HL-60 (cell line): ENCODE measurements around the gene PDGFD.

Source experiments
- GABPA ChIP-seq: IDR thresholded peaks from 2 replicates; pipeline ENCODE4 v1.6.1; 2012; ENCODE audit warnings: low read depth
- POLR2AphosphoS5 ChIP-seq: IDR thresholded peaks from 2 replicates; pipeline ENCODE4 v1.6.1; 2012; ENCODE audit warnings: low read depth
- SPI1 ChIP-seq: IDR thresholded peaks from 2 replicates; pipeline ENCODE4 v1.6.1; 2012; ENCODE audit warnings: low read depth, mild to moderate bottlenecking, borderline replicate concordance
- TF ChIP-seq, protein P1 (sequence below): IDR thresholded peaks from one replicate; pipeline ENCODE4 v1.5.1; 2011; ENCODE audit warnings: low read length, control low read depth, inconsistent platforms; ENCODE audit not compliant: insufficient read depth
- TF ChIP-seq, protein P2 (sequence below): IDR thresholded peaks from 2 replicates; pipeline ENCODE4 v1.6.1; 2012; ENCODE audit warnings: low read depth; ENCODE audit not compliant: insufficient replicate concordance

DNA sequence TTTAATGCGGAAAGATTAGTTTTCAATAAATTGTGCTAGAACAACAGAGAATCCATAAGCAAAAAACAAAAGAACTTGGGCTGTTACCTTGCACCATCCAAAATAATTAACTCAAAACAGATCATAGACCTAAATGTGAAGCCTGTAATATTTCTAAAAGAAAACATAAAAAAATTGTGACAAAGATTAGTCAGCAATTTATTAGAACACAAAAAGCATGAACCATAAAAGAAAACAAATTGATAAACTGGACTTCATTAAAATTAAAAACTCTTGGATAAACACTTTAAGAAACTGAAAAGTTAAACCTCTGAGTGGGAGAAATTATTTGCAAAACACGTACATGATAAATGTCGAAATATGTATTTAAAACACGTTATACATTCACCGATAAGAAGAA, 106.0 kb downstream of the PDGFD start:
- TF ChIP-seq, protein P1, sequence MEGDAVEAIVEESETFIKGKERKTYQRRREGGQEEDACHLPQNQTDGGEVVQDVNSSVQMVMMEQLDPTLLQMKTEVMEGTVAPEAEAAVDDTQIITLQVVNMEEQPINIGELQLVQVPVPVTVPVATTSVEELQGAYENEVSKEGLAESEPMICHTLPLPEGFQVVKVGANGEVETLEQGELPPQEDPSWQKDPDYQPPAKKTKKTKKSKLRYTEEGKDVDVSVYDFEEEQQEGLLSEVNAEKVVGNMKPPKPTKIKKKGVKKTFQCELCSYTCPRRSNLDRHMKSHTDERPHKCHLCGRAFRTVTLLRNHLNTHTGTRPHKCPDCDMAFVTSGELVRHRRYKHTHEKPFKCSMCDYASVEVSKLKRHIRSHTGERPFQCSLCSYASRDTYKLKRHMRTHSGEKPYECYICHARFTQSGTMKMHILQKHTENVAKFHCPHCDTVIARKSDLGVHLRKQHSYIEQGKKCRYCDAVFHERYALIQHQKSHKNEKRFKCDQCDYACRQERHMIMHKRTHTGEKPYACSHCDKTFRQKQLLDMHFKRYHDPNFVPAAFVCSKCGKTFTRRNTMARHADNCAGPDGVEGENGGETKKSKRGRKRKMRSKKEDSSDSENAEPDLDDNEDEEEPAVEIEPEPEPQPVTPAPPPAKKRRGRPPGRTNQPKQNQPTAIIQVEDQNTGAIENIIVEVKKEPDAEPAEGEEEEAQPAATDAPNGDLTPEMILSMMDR = no peak
- TF ChIP-seq SPI1 = no peak
- TF ChIP-seq POLR2AphosphoS5 = no peak
- TF ChIP-seq, protein P2, sequence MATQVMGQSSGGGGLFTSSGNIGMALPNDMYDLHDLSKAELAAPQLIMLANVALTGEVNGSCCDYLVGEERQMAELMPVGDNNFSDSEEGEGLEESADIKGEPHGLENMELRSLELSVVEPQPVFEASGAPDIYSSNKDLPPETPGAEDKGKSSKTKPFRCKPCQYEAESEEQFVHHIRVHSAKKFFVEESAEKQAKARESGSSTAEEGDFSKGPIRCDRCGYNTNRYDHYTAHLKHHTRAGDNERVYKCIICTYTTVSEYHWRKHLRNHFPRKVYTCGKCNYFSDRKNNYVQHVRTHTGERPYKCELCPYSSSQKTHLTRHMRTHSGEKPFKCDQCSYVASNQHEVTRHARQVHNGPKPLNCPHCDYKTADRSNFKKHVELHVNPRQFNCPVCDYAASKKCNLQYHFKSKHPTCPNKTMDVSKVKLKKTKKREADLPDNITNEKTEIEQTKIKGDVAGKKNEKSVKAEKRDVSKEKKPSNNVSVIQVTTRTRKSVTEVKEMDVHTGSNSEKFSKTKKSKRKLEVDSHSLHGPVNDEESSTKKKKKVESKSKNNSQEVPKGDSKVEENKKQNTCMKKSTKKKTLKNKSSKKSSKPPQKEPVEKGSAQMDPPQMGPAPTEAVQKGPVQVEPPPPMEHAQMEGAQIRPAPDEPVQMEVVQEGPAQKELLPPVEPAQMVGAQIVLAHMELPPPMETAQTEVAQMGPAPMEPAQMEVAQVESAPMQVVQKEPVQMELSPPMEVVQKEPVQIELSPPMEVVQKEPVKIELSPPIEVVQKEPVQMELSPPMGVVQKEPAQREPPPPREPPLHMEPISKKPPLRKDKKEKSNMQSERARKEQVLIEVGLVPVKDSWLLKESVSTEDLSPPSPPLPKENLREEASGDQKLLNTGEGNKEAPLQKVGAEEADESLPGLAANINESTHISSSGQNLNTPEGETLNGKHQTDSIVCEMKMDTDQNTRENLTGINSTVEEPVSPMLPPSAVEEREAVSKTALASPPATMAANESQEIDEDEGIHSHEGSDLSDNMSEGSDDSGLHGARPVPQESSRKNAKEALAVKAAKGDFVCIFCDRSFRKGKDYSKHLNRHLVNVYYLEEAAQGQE = no peak
- TF ChIP-seq GABPA = no peak
